ENCODE measurements around the gene CLEC2L.

DNA sequence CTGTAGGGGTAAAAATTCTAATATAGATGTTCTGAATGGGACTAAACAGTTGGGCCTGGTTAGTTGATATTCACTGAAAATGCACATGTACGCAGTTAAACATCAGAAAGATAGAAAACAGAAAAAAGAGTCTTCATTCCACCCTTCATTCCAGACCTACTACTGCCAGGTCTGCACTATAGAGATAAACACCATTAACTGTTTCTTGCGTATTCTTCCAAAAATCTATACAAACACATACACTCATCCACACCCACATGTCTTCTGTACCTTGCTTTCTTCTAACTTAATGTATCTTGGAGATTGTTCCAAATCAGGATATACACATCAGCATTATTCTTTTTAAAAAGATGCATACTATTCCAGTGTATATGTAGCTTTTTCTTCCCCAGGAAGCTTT lies 13.9 kb upstream of the CLEC2L start:
- TF ChIP-seq, protein P1, sequence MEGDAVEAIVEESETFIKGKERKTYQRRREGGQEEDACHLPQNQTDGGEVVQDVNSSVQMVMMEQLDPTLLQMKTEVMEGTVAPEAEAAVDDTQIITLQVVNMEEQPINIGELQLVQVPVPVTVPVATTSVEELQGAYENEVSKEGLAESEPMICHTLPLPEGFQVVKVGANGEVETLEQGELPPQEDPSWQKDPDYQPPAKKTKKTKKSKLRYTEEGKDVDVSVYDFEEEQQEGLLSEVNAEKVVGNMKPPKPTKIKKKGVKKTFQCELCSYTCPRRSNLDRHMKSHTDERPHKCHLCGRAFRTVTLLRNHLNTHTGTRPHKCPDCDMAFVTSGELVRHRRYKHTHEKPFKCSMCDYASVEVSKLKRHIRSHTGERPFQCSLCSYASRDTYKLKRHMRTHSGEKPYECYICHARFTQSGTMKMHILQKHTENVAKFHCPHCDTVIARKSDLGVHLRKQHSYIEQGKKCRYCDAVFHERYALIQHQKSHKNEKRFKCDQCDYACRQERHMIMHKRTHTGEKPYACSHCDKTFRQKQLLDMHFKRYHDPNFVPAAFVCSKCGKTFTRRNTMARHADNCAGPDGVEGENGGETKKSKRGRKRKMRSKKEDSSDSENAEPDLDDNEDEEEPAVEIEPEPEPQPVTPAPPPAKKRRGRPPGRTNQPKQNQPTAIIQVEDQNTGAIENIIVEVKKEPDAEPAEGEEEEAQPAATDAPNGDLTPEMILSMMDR (conservative IDR thresholded peaks at IDR 0.05 in 1 of 2, IDR thresholded peaks at IDR 0.05 in 1 of 2; ENCODE audit: low read depth in 1 of 2, low read length in 2 of 2): no peak
- TF ChIP-seq EZH2 (IDR thresholded peaks at IDR 0.05; ENCODE audit: low read length, missing control alignments): no peak
